ENCODE measurements around the gene DLEU7. TPM values are rescaled to one million over a fixed set of nuclear protein-coding genes. Genes with fewer than 3 reads are reported as not detected.

DLEU7 gene
- total RNA-seq, 4 donors from 2014 or later: 0.49 to 0.61 TPM; not detected in 2

- H3K4me3 ChIP-seq (ENCODE audit: low read depth, poor library complexity, severe bottlenecking): no peak overlapping the region
- intact Hi-C loops (cut with DNase I; ENCODE audit: low total_unique reads): no loop called here
- DNase-seq (ENCODE audit: low spot score in 2 of 2): no peak
- TF ChIP-seq POLR2A (IDR thresholded peaks at IDR 0.05): no peak
- TF ChIP-seq, protein P1, sequence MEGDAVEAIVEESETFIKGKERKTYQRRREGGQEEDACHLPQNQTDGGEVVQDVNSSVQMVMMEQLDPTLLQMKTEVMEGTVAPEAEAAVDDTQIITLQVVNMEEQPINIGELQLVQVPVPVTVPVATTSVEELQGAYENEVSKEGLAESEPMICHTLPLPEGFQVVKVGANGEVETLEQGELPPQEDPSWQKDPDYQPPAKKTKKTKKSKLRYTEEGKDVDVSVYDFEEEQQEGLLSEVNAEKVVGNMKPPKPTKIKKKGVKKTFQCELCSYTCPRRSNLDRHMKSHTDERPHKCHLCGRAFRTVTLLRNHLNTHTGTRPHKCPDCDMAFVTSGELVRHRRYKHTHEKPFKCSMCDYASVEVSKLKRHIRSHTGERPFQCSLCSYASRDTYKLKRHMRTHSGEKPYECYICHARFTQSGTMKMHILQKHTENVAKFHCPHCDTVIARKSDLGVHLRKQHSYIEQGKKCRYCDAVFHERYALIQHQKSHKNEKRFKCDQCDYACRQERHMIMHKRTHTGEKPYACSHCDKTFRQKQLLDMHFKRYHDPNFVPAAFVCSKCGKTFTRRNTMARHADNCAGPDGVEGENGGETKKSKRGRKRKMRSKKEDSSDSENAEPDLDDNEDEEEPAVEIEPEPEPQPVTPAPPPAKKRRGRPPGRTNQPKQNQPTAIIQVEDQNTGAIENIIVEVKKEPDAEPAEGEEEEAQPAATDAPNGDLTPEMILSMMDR (IDR thresholded peaks at IDR 0.05): no peak
- WGBS, 2 donors: 95 to 97% methylated on average over 8 of the region's 8 CpGs
These were observed 55.9 kb downstream of the DLEU7 start for GRCh38 chr13:50787316-50788195.

- H3K4me3 ChIP-seq (ENCODE audit: low read depth, poor library complexity, severe bottlenecking): no peak overlapping the region
- TF ChIP-seq POLR2A (IDR thresholded peaks at IDR 0.05): no peak
- TF ChIP-seq, protein P1 (IDR thresholded peaks at IDR 0.05): no peak
- no peak for DNase-seq (ENCODE audit: low spot score in 2 of 2)
- intact Hi-C loops (cut with DNase I; ENCODE audit: low total_unique reads): no loop called here
- 57 to 80% methylated on average over 6 of the region's 6 CpGs for WGBS, 2 donors
These were observed 59.7 kb downstream of the DLEU7 start for GRCh38 chr13:50783717-50784290.

DNA sequence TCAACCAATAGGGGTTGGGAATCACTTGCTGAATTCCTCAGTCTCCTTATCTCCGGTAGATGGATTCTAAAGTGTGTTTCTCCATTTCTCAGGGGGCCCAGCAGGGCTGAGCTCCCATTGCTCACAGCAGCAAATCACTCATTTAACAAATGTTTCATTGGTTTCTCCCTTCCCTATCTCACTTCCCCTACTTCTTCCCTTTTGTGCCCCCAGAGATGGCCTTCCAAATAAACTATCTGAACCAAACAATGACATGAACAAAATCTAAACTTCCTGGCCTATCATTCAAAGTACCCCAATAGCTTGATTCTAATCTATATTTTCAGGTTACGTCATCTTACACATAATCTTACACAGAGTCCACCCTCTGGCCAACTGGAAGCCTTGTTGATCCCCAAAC lies 60.4 kb downstream of the DLEU7 start:
- no peak overlapping the region for H3K4me3 ChIP-seq (ENCODE audit: low read depth, poor library complexity, severe bottlenecking)
- no peak for DNase-seq (ENCODE audit: low spot score in 2 of 2)
- WGBS, 2 donors: 90 to 96% methylated on average over 2 of the region's 2 CpGs
- no peak for TF ChIP-seq POLR2A (IDR thresholded peaks at IDR 0.05)
- TF ChIP-seq, protein P1 (IDR thresholded peaks at IDR 0.05): no peak
- intact Hi-C loops (cut with DNase I; ENCODE audit: low total_unique reads): no loop called here

DNA sequence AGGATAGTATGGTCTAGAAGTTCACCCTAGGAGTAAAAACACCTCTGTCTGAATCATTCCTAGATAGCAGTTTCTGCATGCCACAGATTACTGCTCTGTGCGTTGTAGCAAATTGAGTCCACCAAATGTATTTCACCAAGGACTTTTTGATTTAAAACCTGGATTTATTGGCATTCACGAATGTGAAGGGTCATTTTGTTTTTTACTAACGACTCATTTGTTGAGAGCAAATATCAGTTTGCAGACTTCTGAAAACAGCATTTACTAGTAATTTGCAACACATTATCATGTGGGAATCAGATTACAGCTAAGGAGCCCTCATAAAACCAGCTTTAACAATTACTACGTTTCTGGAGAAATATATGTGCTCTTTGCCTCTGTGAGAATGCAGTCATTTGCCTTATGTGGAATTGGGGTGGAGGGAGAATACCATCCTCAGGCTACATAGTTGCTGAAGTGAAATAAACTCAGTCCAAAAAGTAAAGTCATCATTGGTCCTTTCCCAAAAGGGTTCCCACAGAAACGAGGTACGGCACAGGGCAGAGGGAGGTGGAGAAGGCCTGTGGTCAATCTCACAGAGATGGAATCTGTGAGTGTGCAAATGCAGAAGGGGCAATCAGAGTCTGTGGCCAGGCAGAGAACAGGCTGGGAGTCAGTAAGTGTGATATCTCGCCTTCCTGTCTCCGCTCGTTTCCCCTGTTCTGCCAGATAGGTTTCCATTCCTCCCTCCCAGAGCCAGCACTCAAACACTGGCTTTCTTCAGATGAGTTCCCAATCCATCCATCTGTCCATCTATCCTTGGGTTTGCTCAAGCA lies 63.1 kb downstream of the DLEU7 start:
- DNase-seq (ENCODE audit: low spot score in 2 of 2): no peak
- WGBS, 2 donors: 76% methylated on average over 9 of the region's 9 CpGs
- intact Hi-C loops (cut with DNase I; ENCODE audit: low total_unique reads): no loop called here
- no peak for TF ChIP-seq POLR2A (IDR thresholded peaks at IDR 0.05)
- TF ChIP-seq, protein P1 (IDR thresholded peaks at IDR 0.05): no peak
- H3K4me3 ChIP-seq (ENCODE audit: low read depth, poor library complexity, severe bottlenecking): no peak overlapping the region

DNA sequence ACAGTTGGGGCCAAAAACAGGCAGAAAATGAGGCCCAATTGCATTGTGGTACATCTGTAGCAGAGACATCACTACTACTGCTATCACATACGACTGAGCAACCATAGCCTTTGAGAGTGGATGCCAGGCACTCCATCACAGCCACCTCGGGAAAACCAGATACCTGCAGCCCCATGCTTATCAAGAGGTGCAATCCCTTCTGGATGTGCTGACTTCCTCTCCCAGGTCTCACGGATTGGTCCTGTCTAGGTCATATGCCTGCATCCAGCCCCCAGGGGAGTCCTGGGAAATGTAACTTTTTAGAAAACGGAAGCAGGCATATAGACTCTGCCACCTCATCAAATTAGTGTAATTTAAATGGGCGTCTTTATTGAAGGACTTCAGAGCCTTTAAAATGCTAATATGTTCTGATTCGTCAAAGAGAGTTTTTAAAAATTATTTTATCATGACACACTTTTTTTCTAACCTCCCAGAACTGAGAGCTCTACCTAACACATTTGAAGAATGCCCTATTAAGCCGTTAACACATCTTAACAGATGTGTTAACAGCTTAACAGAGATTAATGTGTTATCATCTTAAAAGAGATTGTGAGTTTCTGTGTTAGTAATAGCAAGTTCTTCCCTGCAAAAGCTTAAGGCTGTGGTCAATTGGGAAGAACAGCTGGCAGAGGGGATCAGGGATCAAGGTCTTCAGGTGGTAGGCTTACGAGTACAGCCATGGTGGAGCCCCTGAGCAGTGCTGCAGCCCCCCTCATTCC lies 63.9 kb downstream of the DLEU7 start:
- TF ChIP-seq, protein P1 (IDR thresholded peaks at IDR 0.05): no peak
- WGBS, 2 donors: 89 to 92% methylated on average over 8 of the region's 8 CpGs
- no peak overlapping the region for H3K4me3 ChIP-seq (ENCODE audit: low read depth, poor library complexity, severe bottlenecking)
- DNase-seq (ENCODE audit: low spot score in 2 of 2): no peak
- intact Hi-C loops (cut with DNase I; ENCODE audit: low total_unique reads): no loop called here

All from lower leg skin (tissue), 4 donors.